ENCODE data around the gene HHIP.

HHIP gene

GRCh38 chr4:144663834-144664475 lies 18.0 kb downstream of the HHIP start:
- H3K4me3 ChIP-seq (ENCODE audit: low read depth, low read length): no peak overlapping the region
- in situ Hi-C loops (cut with HindIII; ENCODE audit: low sequenced_read_pairs): no loop called here
- TF ChIP-seq CTCF (IDR thresholded peaks at IDR 0.05; ENCODE audit: low read depth, low read length, missing control alignments): no peak
- DNase-seq (ENCODE audit: low read depth): no peak

GRCh38 chr4:144666539-144667175 lies 20.7 kb downstream of the HHIP start:
- H3K4me3 ChIP-seq (ENCODE audit: low read depth, low read length): no peak overlapping the region
- DNase-seq (ENCODE audit: low read depth): peak; percentile 81
- in situ Hi-C loops (cut with HindIII; ENCODE audit: low sequenced_read_pairs): no loop called here
- no peak for TF ChIP-seq CTCF (IDR thresholded peaks at IDR 0.05; ENCODE audit: low read depth, low read length, missing control alignments)

GRCh38 chr4:144667500-144667899 lies 21.5 kb downstream of the HHIP start:
- in situ Hi-C loops (cut with HindIII; ENCODE audit: low sequenced_read_pairs): no loop called here
- H3K4me3 ChIP-seq (ENCODE audit: low read depth, low read length): no peak overlapping the region
- TF ChIP-seq CTCF (IDR thresholded peaks at IDR 0.05; ENCODE audit: low read depth, low read length, missing control alignments): no peak
- DNase-seq (ENCODE audit: low read depth): no peak

- no peak for TF ChIP-seq CTCF (IDR thresholded peaks at IDR 0.05; ENCODE audit: low read depth, low read length, missing control alignments)
- H3K4me3 ChIP-seq (ENCODE audit: low read depth, low read length): no peak overlapping the region
- DNase-seq (ENCODE audit: low read depth): no peak
- in situ Hi-C loops (cut with HindIII; ENCODE audit: low sequenced_read_pairs): no loop called here
Measured at GRCh38 chr4:144670776-144671175, 24.8 kb downstream of the HHIP start.

- no peak for TF ChIP-seq CTCF (IDR thresholded peaks at IDR 0.05; ENCODE audit: low read depth, low read length, missing control alignments)
- DNase-seq (ENCODE audit: low read depth): no peak
- in situ Hi-C loops (cut with HindIII; ENCODE audit: low sequenced_read_pairs): no loop called here
- no peak overlapping the region for H3K4me3 ChIP-seq (ENCODE audit: low read depth, low read length)
Measured at GRCh38 chr4:144674711-144675110, 28.8 kb downstream of the HHIP start.

GRCh38 chr4:144681806-144682205 lies 35.9 kb downstream of the HHIP start:
- in situ Hi-C loops (cut with HindIII; ENCODE audit: low sequenced_read_pairs): no loop called here
- no peak for TF ChIP-seq CTCF (IDR thresholded peaks at IDR 0.05; ENCODE audit: low read depth, low read length, missing control alignments)
- DNase-seq (ENCODE audit: low read depth): no peak
- H3K4me3 ChIP-seq (ENCODE audit: low read depth, low read length): no peak overlapping the region

Measured in astrocyte of the cerebellum (primary cell).